Measurements from ENCODE around the gene TMEM150A. TPM values are rescaled to one million over a fixed set of nuclear protein-coding genes. Genes with fewer than 3 reads are reported as not detected.
"Not testable (repeated sequence)": the region's sequence is repeated elsewhere in the genome, so short reads cannot be mapped to it uniquely, and the experiment has no call there.

Gene TMEM150A
- total and polyA plus RNA-seq, 2 donors: 6.3 to 39.0 TPM

GRCh38 chr2:85604568-85605339, 2.3 kb upstream of the TMEM150A start:
- no peak overlapping the region for H3K4me3 ChIP-seq (ENCODE audit: low read depth, low read length)
- no peaks in the 10 kb centered on the region for H3K4me1 ChIP-seq (ENCODE audit: insufficient read depth)
- no peaks in the 10 kb centered on the region for H3K36me3 ChIP-seq (ENCODE audit: insufficient read depth)
- WGBS: 54% methylated on average over 6 of the region's 6 CpGs
- no peak for DNase-seq (ENCODE audit: extremely low spot score)
- H3K27ac ChIP-seq (ENCODE audit: low read depth): no peak overlapping the region

GRCh38 chr2:85604133-85604444, 1.6 kb upstream of the TMEM150A start:
- DNase-seq (ENCODE audit: extremely low spot score); H3K36me3 ChIP-seq (ENCODE audit: insufficient read depth); H3K4me1 ChIP-seq (ENCODE audit: insufficient read depth); H3K27ac ChIP-seq (ENCODE audit: low read depth); H3K4me3 ChIP-seq (ENCODE audit: low read depth, low read length): not testable (repeated sequence)
- WGBS: 84% methylated on average over 3 of the region's 3 CpGs

DNA sequence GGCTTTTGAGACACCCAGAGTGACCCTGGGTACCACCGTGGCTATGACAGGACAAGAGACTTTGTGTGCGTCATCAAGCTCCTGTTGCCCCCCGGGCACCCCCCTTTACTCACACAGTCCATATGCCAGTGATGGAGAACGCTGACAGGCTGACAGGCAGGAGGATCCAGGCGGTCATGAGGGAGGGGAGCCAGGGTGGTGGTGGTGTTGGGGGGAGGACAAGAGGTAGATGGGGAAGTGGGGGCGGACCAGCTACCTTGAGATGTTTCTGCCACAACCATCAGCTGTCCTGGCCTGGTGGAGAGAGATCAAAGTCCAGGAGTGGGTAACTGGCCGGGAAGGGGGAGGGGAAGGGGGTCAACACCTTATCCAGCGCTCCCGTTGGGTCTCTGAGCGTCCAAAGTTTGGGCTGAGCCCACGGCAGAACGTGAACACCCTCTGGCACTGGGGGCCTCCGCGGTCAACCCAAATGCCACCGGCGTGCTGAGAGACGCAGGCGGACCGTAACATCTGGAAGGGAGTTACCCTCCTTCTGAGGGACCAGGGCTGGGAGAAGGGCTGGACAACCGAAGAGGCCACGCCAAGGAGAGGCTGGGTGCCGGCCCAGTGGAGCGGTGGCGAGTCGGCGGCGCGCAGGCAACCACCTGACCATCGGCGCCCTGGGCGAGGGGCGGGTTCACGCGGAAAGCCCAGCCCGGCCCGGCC, 575 bp downstream of the TMEM150A start:
- peak overlapping the region; percentile 49 for H3K27ac ChIP-seq (ENCODE audit: low read depth)
- 6% methylated on average over 36 of the region's 36 CpGs for WGBS
- peak overlapping the region; percentile 62 for H3K4me3 ChIP-seq (ENCODE audit: low read depth, low read length)
- H3K36me3 ChIP-seq (ENCODE audit: insufficient read depth): no peaks in the 10 kb centered on the region
- no peaks in the 10 kb centered on the region for H3K4me1 ChIP-seq (ENCODE audit: insufficient read depth)
- DNase-seq (ENCODE audit: extremely low spot score): no peak

GRCh38 chr2:85600951-85601770, 1.3 kb downstream of the TMEM150A start:
- no peaks in the 10 kb centered on the region for H3K4me1 ChIP-seq (ENCODE audit: insufficient read depth)
- no peak overlapping the region for H3K4me3 ChIP-seq (ENCODE audit: low read depth, low read length)
- no peaks in the 10 kb centered on the region for H3K36me3 ChIP-seq (ENCODE audit: insufficient read depth)
- no peak overlapping the region for H3K27ac ChIP-seq (ENCODE audit: low read depth)
- 78% methylated on average over 6 of the region's 6 CpGs for WGBS
- no peak for DNase-seq (ENCODE audit: extremely low spot score)

DNA sequence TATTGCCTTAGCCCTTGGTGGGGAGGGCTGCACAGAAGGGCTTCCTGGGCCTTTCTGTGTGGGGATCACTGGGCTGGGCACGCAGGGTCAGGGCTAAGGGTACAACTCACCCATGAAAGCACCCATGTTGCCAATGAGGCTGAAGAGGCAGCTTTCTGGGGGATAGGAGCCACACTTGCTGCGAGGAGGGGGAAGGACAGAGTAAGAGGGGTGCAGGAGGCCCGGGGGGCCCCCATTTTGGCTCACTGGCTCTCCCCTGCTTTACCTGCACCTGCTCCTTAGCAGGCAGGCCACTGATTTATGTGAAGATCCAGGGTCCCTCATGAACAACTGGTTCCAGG, 2.3 kb downstream of the TMEM150A start:
- H3K27ac ChIP-seq (ENCODE audit: low read depth): no peak overlapping the region
- 88% methylated on average over 3 of the region's 3 CpGs for WGBS
- H3K4me1 ChIP-seq (ENCODE audit: insufficient read depth): no peaks in the 10 kb centered on the region

GRCh38 chr2:85599468-85600234, 2.8 kb downstream of the TMEM150A start:
- H3K4me1 ChIP-seq (ENCODE audit: insufficient read depth): no peaks in the 10 kb centered on the region
- 77% methylated on average over 17 of the region's 17 CpGs for WGBS

More for the DNA sequence above, 2.3 kb downstream of the TMEM150A start:
- Histone ChIP-seq H3K4me3 (ENCODE audit: low read depth, low read length) (no peak overlapping the region), H3K36me3 (ENCODE audit: insufficient read depth) (no peaks in the 10 kb centered on the region)
- no peak for DNase-seq (ENCODE audit: extremely low spot score)

DNA sequence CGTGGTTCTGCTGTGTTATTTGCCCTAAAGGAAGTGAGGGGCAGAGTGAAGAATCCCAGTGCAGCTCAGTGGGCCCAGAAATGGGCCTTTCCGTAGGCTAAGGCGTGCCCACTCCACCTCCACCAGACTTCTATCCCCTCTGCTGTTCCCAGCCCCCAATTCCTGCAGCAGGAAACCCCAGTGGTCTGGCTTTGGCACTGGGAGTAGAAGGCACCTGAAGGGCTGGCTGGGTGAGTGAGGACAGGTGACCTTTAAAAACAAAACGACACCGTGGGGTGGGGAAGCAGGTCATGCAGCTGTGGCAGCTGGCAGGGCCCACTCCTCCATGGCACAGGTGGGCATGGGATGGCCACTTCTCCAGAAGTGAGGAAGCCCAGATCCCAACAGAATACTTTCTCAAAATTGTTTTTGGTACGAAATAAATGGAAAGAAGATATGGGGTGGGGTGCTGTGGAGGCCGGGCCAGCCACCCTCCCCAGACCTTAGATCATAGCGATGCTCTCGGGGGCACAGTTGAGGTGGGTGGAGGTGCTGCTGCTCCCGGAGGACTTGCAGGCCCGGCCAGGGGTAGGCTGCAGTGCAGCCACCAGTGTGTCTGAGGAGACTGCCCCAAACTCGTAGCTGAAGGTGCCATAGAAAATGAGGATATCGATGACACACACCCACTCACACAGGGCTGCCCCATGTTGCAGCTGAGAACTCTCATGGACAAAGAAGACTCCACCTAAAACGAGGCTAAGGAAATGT, 3.7 kb downstream of the TMEM150A start:
- Histone ChIP-seq H3K4me3 (ENCODE audit: low read depth, low read length) (no peak overlapping the region), H3K36me3 (ENCODE audit: insufficient read depth) (no peaks in the 10 kb centered on the region), H3K4me1 (ENCODE audit: insufficient read depth) (no peaks in the 10 kb centered on the region), H3K27ac (ENCODE audit: low read depth) (no peak overlapping the region)
- WGBS: 74% methylated on average over 14 of the region's 14 CpGs
- no peak for DNase-seq (ENCODE audit: extremely low spot score)

More at GRCh38 chr2:85599468-85600234, 2.8 kb downstream of the TMEM150A start:
- no peak overlapping the region for H3K27ac ChIP-seq (ENCODE audit: low read depth)
- H3K36me3 ChIP-seq (ENCODE audit: insufficient read depth): no peaks in the 10 kb centered on the region
- H3K4me3 ChIP-seq (ENCODE audit: low read depth, low read length): no peak overlapping the region
- no peak for DNase-seq (ENCODE audit: extremely low spot score)

DNA sequence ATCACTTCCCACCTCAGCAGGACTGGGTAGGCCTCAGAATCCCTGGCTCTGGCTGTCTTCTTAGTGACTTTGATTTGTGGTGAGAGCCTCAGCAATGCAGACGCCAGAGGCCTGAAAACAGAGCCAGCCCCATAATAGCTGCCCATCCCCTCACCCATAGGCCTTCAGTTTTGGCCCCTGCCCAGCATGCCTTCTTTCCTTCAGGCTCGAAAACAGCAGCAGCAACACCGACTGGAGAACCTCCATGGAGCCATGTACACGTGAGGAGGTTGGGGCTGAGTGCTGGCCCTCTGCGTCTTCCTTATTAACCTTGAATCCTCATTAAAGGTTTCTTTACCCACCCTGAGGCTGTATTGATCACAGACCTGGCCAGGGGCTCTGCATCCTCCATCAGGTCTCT, 5.3 kb downstream of the TMEM150A start:
- Histone ChIP-seq H3K4me1 (ENCODE audit: insufficient read depth) (no peaks in the 10 kb centered on the region), H3K27ac (ENCODE audit: low read depth) (no peak overlapping the region)

DNA sequence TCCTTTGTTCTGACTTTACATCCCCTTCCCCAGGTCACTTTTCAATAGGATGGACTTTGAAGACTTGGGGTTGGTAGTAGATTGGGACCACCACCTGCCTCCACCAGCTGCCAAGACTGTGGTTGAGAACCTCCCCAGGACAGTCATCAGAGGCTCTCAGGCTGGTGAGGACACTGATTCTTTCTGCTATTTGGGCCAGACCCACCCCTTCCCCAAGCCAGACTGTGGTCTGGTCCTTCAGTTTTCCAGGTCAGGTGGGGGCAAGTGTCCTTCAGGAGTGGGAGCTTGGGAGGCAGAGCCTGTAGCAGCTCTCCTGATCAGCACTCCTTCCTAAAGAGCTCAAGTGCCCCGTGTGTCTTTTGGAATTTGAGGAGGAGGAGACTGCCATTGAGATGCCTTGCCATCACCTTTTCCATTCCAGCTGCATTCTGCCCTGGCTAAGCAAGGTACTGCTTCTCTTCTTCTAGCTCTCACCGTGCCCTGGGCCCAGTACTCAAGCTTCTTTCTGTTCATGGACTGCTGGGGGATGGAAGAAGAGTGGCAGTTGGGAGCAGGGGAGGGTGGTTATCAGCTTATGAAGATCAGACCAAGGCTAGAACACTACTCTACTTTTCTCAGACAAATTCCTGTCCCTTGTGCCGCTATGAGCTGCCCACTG, 5.9 kb downstream of the TMEM150A start:
- no peak overlapping the region for H3K27ac ChIP-seq (ENCODE audit: low read depth)
- WGBS: 66% methylated on average over 3 of the region's 3 CpGs
- no peaks in the 10 kb centered on the region for H3K4me1 ChIP-seq (ENCODE audit: insufficient read depth)
- H3K36me3 ChIP-seq (ENCODE audit: insufficient read depth): no peaks in the 10 kb centered on the region
- peak overlapping the region; percentile 69 for H3K4me3 ChIP-seq (ENCODE audit: low read depth, low read length)
- DNase-seq (ENCODE audit: extremely low spot score): no peak

More for the DNA sequence above, 5.3 kb downstream of the TMEM150A start:
- no peak for DNase-seq (ENCODE audit: extremely low spot score)
- 76% methylated on average over 5 of the region's 5 CpGs for WGBS
- H3K4me3 ChIP-seq (ENCODE audit: low read depth, low read length): no peak overlapping the region
- H3K36me3 ChIP-seq (ENCODE audit: insufficient read depth): no peaks in the 10 kb centered on the region

DNA sequence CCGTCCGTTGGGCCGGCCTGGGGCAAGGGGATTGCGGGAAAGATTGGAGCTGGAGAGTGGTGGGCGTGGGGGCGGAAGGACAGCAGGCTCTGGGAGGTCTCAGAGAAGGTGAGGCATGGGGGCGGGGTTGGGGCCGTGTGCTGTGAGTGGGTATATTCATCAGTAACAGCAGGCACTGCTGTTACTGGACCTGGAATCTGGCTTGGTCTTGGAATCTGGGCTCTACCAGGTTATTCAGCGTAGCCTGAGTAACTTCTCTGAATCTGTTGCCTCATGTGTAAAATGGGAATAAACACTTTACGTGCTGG, 6.5 kb downstream of the TMEM150A start:
- peak overlapping the region; percentile 69 for H3K4me3 ChIP-seq (ENCODE audit: low read depth, low read length)
- H3K36me3 ChIP-seq (ENCODE audit: insufficient read depth): no peaks in the 10 kb centered on the region
- peak overlapping the region; percentile 93 for H3K27ac ChIP-seq (ENCODE audit: low read depth)
- 2% methylated on average over 10 of the region's 10 CpGs for WGBS
- no peak for DNase-seq (ENCODE audit: extremely low spot score)
- no peaks in the 10 kb centered on the region for H3K4me1 ChIP-seq (ENCODE audit: insufficient read depth)

DNA sequence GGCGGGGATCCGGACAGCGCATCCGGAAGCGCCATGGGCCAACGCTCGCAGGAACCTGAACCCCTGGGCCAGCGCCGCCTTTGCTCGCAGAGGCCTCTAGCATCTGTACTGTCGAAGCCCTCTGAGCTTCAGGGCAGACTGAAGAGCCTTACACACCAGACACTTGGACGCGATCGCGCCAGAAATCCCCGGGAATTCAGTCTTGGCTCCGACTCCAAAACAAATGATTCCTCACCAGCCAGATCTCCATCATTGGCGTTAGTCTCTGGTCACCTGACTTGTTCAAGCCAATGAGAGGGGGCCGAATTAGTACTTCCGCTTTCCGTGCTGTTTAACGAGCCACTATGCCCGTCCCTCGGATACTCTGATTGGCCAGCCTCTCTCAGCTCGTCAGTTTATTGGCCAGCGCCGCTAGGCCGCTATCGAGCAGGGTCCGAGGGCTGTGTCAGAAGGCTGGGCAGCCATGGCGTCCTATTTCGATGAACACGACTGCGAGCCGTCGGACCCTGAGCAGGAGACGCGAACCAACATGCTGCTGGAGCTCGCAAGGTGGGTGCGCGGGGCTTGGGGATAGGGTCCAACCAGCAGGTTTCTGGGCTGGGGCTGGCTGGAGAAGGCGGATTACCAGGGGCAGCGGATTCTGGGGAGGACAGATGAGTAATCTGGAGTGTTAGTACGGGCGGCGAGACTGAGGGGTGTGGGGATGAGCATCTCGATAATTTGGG, 7.0 kb downstream of the TMEM150A start, which contains the start of gene RNF181:
Gene RNF181 (plus strand): TSS at position 445 of the 725 bp plus-strand sequence. CDS start 19 bp downstream, at position 464.
- WGBS: under 1% methylated on average over 47 of the region's 47 CpGs
- H3K27ac ChIP-seq (ENCODE audit: low read depth): peak within 1 kb of the TSS; percentile 93
- peak within 1 kb of the TSS; percentile 69 for H3K4me3 ChIP-seq (ENCODE audit: low read depth, low read length)
- no peaks in the 10 kb centered on the region for H3K4me1 ChIP-seq (ENCODE audit: insufficient read depth)
- no peaks in the 10 kb centered on the region for H3K36me3 ChIP-seq (ENCODE audit: insufficient read depth)
- peak; percentile 97 for DNase-seq (ENCODE audit: extremely low spot score)
